Midbrain (tissue), 1 donor: ENCODE results near the gene ATP2B2.
A peak's percentile ranks its signal among the peaks of the same experiment; 100 is the strongest.

Experiments used
- DNase-seq: peaks from one replicate; lab custom pipeline; 2025; lab: John Stamatoyannopoulos, UW

ATP2B2 gene

GRCh38 chr3:10469441-10470119, 35.8 kb downstream of the ATP2B2 start:
- DNase-seq: no peak

- DNase-seq: no peak
Observed at GRCh38 chr3:10468613-10469354, 36.6 kb downstream of the ATP2B2 start.

- no peak for DNase-seq
Observed at GRCh38 chr3:10467904-10468612, 37.3 kb downstream of the ATP2B2 start.

GRCh38 chr3:10467204-10467603, 38.2 kb downstream of the ATP2B2 start:
- DNase-seq: no peak

- no peak for DNase-seq
Observed at GRCh38 chr3:10466186-10466585, 39.2 kb downstream of the ATP2B2 start.

GRCh38 chr3:10465161-10465560, 40.2 kb downstream of the ATP2B2 start:
- DNase-seq: peak; percentile 12

GRCh38 chr3:10463533-10464434, 41.6 kb downstream of the ATP2B2 start:
- DNase-seq: no peak

GRCh38 chr3:10462641-10463532, 42.5 kb downstream of the ATP2B2 start:
- DNase-seq: no peak

- DNase-seq: no peak
Observed at GRCh38 chr3:10460951-10461545, 44.3 kb downstream of the ATP2B2 start.

- no peak for DNase-seq
Observed at GRCh38 chr3:10459954-10460754, 45.2 kb downstream of the ATP2B2 start.

- DNase-seq: no peak
Observed at GRCh38 chr3:10457560-10457959, 47.8 kb downstream of the ATP2B2 start.

GRCh38 chr3:10456981-10457380, 48.4 kb downstream of the ATP2B2 start:
- no peak for DNase-seq

- no peak for DNase-seq
Observed at GRCh38 chr3:10455545-10455914, 49.9 kb downstream of the ATP2B2 start.

- DNase-seq: no peak
Observed at GRCh38 chr3:10454907-10455544, 50.4 kb downstream of the ATP2B2 start.

- no peak for DNase-seq
Observed at GRCh38 chr3:10453431-10454163, 51.8 kb downstream of the ATP2B2 start.

- DNase-seq: no peak
Observed at GRCh38 chr3:10450494-10451440, 54.6 kb downstream of the ATP2B2 start.

GRCh38 chr3:10449436-10449835, 56.0 kb downstream of the ATP2B2 start:
- DNase-seq: no peak
